OCI-LY7 (cell line): ENCODE data around the gene LSM4.

Source experiments
- CTCF ChIP-seq: fragments of 200-600 bp; sonication (generic); conservative IDR thresholded peaks from 2 replicates; pipeline ENCODE4 v1.5.1; 2014; ENCODE audit warnings: mild to moderate bottlenecking, antibody characterized with exemption, low read length, moderate library complexity, mixed read lengths
- EZH2phosphoT487 ChIP-seq: fragments of 200-600 bp; sonication (generic); IDR thresholded peaks from 2 replicates; pipeline ENCODE4 v1.6.1; 2018; ENCODE audit warnings: low read depth, borderline replicate concordance, mild to moderate bottlenecking, mixed run types, antibody characterized with exemption, low read length, moderate library complexity, mixed read lengths

DNA sequence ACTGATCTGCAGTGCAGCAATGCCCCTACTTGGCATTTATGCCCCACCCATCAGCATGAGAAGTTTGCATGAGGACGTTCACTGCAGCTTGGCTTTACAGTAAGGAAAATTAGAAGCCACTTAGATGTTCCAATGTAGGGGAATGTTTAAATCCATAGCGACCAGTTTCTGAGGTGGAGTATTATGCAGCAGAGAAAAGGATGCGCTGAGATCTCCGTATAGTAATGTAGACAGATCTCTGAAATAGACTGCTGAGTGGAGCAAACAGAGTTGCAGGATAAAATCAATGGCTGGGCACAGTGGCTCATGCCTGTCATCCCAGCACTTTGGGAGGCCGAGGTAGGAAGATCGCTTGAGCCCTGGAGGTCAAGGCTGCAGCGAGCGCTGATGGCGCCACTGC is 27.6 kb upstream of the LSM4 start:
- TF ChIP-seq EZH2phosphoT487, result no peak
- TF ChIP-seq CTCF, result no peak
